AG04450 (cell line): Measurements from ENCODE around the gene GABBR2. TPM values are rescaled to one million over a fixed set of nuclear protein-coding genes. Genes with fewer than 3 reads are reported as not detected.

Experiments used
- CTCF ChIA-PET: fragments of 300-600, 350-600 bp; formaldehyde crosslinking; extraction: SDS; loops from one replicate; lab custom pipeline; 2022; ENCODE audit warnings: antibody characterized with exemption, inconsistent platforms; lab: Charles Lee
- POLR2A ChIA-PET: fragments of 350-600 bp; formaldehyde crosslinking; extraction: SDS; loops from one replicate; lab custom pipeline; 2021; ENCODE audit warnings: antibody characterized with exemption, inconsistent platforms; lab: Yijun Ruan, JAX
- DNase-seq: peaks from one replicate; pipeline ENCODE4 v3.0.0-alpha.2; 2011; ENCODE audit warnings: low read depth, low spot score
- H3K27ac ChIP-seq: one replicate; pipeline ENCODE4 v1.5.1; 2012; ENCODE audit warnings: low read depth, low read length, control low read depth
- H3K27me3 ChIP-seq: one replicate; pipeline ENCODE4 v1.6.0; 2012; ENCODE audit warnings: low read length; ENCODE audit not compliant: control insufficient read depth, insufficient read depth
- H3K4me3 ChIP-seq: 2 replicates; pipeline ENCODE4 v1.5.1; 2011; ENCODE audit warnings: mild to moderate bottlenecking, low read depth, low read length, control low read depth
- H3K9me3 ChIP-seq: 2 replicates; pipeline ENCODE4 v1.5.1; 2012; ENCODE audit warnings: low read length; ENCODE audit not compliant: control insufficient read depth, insufficient read depth
- CTCF ChIP-seq: IDR thresholded peaks from 2 replicates; pipeline ENCODE4 v1.5.1; 2011; ENCODE audit warnings: low read depth, low read length, control low read depth, inconsistent platforms
- polyA plus RNA-seq: library from polyadenylated mRNA; depleted of rRNA; stranded (reverse); fragments of >200 nt; gene quantifications from 2 replicates; pipeline ENCODE4 v1.2.3, GENCODE V29; 2011

Gene GABBR2
- polyA plus RNA-seq, 1 experiment: 2.4 TPM

- DNase-seq: no peak
- Histone ChIP-seq H3K27me3 (no peaks in the 10 kb centered on the region), H3K27ac (no peak overlapping the region), H3K9me3 (no peaks in the 10 kb centered on the region), H3K4me3 (no peak overlapping the region)
- POLR2A ChIA-PET: no interaction called here
- TF ChIP-seq CTCF: no peak
- CTCF ChIA-PET: no interaction called here
Observed at GRCh38 chr9:98345011-98345410, 363.7 kb downstream of the GABBR2 start.

- no peak overlapping the region for H3K4me3 ChIP-seq
- ChIA-PET CTCF (no interaction called here), POLR2A (no interaction called here)
- H3K27me3 ChIP-seq: no peaks in the 10 kb centered on the region
- no peak for DNase-seq
- H3K9me3 ChIP-seq: no peaks in the 10 kb centered on the region
- no peak for TF ChIP-seq CTCF
- H3K27ac ChIP-seq: no peak overlapping the region
Observed at GRCh38 chr9:98344581-98344980, 364.2 kb downstream of the GABBR2 start.

GRCh38 chr9:98342820-98343210 lies 365.9 kb downstream of the GABBR2 start:
- DNase-seq: no peak
- H3K4me3 ChIP-seq: no peak overlapping the region
- POLR2A ChIA-PET: no interaction called here
- no peaks in the 10 kb centered on the region for H3K27me3 ChIP-seq
- no peak overlapping the region for H3K27ac ChIP-seq
- no peak for TF ChIP-seq CTCF
- no peaks in the 10 kb centered on the region for H3K9me3 ChIP-seq
- CTCF ChIA-PET: no interaction called here

- TF ChIP-seq CTCF: no peak
- POLR2A ChIA-PET: no interaction called here
Observed at GRCh38 chr9:98342098-98342819, 366.5 kb downstream of the GABBR2 start.

GRCh38 chr9:98341157-98342097 lies 367.3 kb downstream of the GABBR2 start:
- POLR2A ChIA-PET: no interaction called here
- H3K27ac ChIP-seq: no peak overlapping the region
- H3K27me3 ChIP-seq: no peaks in the 10 kb centered on the region
- no peak overlapping the region for H3K4me3 ChIP-seq
- TF ChIP-seq CTCF: no peak
- no peaks in the 10 kb centered on the region for H3K9me3 ChIP-seq
- no peak for DNase-seq
- CTCF ChIA-PET: no interaction called here

More at GRCh38 chr9:98342098-98342819, 366.5 kb downstream of the GABBR2 start:
- Histone ChIP-seq H3K27me3 (no peaks in the 10 kb centered on the region), H3K27ac (no peak overlapping the region), H3K9me3 (no peaks in the 10 kb centered on the region), H3K4me3 (no peak overlapping the region)
- DNase-seq: no peak
- CTCF ChIA-PET: no interaction called here
